Activated CD4-positive, CD25-positive, alpha-beta regulatory T cell treated with anti-CD3 and anti-CD28 coated beads, Interleukin-2, amount 50 U/mL, for 72 hours (primary cell): ENCODE results near the gene PTPRU.

Experiments
- DNase-seq: peaks from one replicate; pipeline ENCODE4 v3.0.0; 2021

Gene PTPRU

GRCh38 chr1:29270929-29271521, 34.7 kb downstream of the PTPRU start:
- no peak for DNase-seq

GRCh38 chr1:29271724-29272123, 35.4 kb downstream of the PTPRU start:
- DNase-seq = no peak

DNA sequence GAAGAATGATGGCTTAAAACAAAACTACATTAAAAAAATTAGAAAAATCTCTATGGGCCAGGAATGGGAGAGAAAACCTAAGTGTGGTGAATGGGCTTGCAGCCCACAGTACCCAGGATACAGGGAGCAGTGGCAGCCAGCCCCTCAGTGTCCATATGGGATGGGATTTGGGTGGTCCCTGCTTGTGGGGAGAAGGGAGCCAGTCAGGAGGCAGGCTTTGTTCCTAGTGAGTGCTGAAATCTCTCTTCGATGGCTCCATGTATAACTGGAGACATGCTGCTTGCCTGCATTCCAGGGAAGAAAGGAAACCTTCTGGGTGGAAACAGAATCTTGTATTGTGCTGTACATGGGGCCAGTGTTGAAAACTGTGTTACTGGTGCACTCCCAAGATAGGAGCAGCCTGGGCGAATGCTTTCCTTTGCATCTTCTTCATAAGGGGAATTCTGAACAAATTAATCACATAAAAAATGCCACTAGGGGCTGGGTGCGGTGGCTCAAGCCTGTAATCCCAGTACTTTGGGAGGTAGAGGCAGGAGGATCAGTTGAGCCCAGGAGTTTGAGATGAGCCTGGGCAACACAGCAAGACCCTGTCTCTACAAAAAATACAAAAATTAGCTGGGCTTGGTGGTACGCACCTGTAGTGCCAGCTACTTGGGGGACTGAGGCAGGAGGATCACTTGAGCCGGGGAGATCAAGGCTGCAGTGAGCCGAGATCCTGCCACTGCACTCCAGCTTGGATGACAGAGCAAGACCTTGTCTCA, 36.0 kb downstream of the PTPRU start:
- no peak for DNase-seq

DNA sequence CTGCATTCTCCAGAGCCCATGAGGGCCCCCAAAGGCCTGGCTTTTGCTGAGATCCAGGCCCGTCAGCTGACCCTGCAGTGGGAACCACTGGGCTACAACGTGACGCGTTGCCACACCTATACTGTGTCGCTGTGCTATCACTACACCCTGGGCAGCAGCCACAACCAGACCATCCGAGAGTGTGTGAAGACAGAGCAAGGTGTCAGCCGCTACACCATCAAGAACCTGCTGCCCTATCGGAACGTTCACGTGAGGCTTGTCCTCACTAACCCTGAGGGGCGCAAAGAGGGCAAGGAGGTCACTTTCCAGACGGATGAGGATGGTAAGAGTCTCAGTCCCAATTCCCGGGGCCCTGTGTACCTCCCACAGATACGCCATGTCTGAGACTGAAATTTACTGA, 39.1 kb downstream of the PTPRU start:
- DNase-seq = no peak

- no peak for DNase-seq
Observed at GRCh38 chr1:29278124-29278523, 41.8 kb downstream of the PTPRU start.

- no peak for DNase-seq
Observed at GRCh38 chr1:29279406-29279805, 43.1 kb downstream of the PTPRU start.

DNA sequence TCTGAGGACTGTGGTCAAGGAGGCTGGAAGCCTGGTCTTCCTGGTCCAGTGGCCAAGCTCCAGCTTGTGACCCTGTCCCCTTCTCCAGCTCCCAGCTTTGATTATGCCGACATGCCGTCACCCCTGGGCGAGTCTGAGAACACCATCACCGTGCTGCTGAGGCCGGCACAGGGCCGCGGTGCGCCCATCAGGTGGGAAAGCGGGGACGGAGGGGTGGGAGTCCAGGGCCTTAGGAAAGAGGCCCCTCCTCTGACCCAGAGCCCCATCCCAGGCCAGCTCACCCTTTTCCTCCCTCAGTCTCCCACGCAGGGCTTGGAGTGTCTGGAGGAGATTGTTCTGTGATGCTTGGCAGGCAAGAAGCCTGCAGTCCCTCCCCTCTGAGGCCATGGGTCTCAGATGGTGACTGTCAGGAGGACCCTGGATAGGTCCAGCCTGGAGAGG, 43.6 kb downstream of the PTPRU start:
- DNase-seq = no peak

DNA sequence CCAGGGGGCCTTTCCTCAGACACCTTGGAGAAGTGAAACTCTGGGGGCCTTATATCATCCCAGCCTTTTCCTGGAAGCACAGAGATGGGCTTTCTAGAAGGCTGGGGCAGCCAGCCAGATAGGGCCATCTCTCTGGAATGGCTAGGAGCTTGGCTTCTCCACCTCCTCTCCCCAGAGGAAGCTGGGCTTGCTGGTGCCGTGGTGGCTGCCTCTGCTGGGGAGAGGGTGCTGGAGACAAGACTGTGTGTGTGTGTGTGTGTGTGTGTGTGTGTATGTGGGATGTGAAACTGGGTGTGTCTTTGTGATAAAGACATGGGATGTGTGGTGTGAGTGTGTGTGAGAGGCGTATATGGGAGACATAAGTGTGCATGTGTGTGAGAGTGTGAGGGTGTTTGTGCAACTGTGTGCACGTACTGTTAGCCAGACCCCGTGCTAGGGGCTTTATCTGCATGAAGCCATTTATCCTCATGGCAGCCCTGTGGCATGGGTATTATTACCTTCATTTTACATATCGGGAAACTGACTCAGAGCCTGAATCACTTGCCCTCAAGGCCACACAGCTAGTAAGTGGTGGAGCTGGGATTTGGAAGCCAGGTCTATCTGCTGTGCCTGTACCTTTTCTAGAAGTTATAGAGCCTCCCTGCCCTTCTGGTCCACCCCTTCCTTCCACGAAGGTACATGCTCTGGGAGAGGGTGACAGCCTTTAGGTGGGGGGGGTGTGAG, 44.2 kb downstream of the PTPRU start:
- no peak for DNase-seq

GRCh38 chr1:29281571-29281970, 45.2 kb downstream of the PTPRU start:
- DNase-seq = no peak

- no peak for DNase-seq
Observed at GRCh38 chr1:29282135-29282923, 46.0 kb downstream of the PTPRU start.

- DNase-seq = no peak
Observed at GRCh38 chr1:29282924-29283803, 46.8 kb downstream of the PTPRU start.

DNA sequence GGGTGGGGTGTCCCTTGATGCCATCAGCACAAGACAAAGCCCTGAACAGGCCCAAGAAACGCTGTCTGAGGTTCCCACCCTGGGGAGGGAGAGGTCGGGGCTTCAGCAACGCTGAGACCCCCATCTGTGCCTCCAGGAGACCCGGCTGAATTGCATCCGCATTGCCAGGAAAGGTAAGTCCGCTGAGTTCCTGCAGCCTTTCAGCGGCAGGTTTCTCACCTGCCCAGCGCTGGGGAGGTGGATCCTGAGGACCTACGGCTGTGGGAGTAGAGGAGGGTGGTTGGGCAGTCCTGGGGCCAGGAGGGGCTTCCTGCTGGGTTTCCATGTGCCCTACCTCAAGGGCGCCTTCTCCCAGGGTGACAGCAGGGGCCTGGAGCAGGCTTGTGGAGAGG, 47.5 kb downstream of the PTPRU start:
- no peak for DNase-seq

DNA sequence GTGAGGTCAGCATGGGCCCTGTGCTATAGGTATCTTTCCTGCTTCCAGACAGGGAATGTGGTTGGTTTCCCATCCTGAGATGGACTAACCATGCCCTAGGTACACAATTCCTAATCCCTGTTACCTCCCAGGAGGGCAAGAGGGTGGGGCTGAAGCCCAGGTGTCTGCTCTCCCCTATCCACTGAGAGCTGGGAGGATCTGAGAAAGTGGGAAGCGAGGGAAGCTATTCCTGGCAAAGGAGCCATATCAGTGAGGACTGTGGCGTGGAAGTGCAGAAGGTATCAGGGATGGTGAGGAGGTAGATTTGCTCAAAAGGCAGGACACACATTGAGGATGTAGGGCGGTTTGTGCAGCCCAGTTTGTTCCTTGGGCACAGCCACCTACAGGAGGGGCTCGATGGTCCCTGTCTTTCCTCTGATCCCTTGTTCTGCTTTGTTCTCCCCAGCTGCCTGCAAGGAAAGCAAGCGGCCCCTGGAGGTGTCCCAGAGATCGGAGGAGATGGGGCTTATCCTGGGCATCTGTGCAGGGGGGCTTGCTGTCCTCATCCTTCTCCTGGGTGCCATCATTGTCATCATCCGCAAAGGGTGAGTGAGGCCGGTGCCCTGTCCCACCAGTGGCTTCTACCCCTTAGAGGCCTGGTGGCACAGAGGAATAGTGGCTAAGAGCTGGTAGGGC, 48.1 kb downstream of the PTPRU start:
- no peak for DNase-seq

DNA sequence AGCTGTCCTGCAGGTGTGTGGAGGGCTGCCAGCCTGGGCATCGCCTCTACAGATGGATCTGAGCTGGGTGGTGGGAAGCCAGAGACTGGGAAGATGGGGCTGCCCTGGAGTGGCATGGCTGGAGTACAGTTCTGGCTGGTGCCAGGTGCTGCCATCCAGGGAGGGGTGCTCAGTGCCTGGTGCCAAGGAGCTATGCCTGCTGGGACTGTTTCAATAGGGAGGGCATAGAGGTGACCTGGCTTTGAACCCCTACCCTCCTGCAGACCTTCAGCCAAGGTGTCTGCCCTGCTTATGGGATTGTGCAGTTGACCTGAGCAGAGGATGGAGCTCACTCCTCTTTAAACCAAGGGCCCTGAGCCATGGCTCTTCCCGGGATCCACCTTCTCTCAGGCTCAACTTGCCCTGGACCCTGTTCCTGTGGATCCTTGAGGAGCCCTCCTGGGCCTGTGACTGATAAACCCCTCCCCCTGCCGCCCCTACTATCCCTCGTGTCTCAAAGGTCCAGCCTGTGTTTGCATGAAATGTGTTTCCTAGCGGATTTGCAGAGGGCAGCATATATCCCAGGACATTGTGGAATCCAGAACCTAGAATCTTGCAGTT, 48.7 kb downstream of the PTPRU start:
- no peak for DNase-seq

DNA sequence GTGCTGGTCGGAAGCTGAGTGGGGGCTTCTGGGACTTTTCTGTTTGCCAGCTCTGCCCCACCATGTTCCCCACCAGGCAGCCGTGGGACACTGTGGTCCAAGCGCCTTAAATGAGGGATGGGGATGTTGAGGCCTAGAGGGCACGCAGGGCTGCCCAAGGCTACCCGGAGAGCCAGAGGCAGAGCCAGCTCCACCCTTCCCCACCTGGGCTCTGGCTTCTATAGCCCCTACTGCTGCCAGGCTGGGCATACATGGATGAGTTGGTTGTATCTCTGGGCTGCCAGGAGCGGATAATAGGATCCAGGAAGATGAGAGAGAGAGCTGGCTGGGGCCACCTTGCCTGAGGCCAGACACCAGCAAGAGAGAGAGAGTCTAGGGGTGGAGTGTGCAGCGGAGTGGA, 49.4 kb downstream of the PTPRU start:
- no peak for DNase-seq

GRCh38 chr1:29286194-29286767, 50.0 kb downstream of the PTPRU start:
- DNase-seq = no peak

- no peak for DNase-seq
Observed at GRCh38 chr1:29289493-29289892, 53.2 kb downstream of the PTPRU start.

DNA sequence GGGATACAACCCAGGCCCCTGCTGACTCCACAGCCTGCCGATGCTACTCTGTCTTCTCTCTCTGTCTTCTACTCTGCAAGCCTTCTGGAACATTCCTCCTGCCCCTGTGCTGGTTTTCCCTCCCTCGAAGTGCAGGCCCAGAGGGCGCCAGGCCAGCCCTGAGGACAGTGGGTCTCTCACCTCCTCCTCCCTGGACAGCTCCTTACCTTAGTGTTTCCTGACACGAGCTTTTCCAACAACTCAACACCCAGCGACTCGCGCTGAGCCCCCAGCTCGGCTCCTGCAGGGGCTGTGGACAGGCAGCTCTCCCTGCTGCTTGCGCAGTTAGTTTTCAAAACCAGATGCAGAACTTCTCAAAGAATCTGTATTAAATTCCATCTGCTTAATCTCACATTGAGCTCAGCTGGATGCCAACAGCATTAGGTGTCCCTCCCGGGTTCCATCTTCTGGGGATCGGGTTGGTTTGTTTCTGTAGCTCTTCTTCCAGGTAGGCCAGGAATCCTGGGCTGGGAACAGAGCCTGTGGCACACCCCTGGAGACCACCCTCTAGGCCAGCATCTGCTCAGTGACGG, 54.2 kb downstream of the PTPRU start:
- DNase-seq = no peak

GRCh38 chr1:29291756-29292155, 55.4 kb downstream of the PTPRU start:
- DNase-seq = no peak

DNA sequence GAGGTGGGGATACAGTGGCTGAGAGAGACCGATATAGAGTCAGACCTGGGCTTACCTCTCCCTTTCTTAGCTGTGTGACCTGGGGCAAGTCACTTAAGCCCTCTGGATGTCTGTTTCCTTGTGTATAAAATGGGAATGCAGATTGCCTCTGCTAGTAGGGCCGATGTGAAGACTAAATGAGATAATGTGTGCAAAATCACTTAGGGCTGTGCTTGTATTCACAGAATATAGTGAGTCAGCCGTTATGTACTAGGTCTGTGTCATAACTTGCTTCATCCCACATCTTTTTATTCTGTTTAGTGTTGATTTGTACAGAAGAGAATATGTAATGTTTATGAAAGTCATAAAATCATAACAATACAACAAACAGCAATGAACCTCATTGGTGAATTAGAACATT, 56.0 kb downstream of the PTPRU start:
- DNase-seq = no peak

DNA sequence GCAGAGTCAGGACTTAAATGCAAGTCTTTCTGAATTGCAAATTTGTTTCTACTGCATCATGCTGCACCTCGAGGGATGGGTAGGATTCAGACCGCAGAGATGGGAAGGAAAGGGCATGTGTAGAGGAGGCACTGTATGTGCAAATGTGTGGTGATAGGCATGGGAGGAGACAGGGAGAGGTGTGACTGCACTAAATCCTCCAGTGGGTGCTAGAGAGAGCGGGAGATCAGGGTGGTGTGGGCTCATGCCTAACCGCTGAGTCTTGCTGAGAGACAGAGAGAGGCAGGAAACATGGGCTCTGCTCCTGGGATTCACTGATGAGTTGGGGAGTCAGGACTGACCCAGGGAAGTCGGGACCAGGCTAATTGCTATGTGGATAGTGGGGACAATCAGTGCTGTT, 61.1 kb downstream of the PTPRU start:
- no peak for DNase-seq
